Measurements from ENCODE around the gene UBALD1.
"Not testable (repeated sequence)": the region's sequence is repeated elsewhere in the genome, so short reads cannot be mapped to it uniquely, and the experiment has no call there.

The UBALD1 gene

GRCh38 chr16:4597174-4597573 is 17.5 kb downstream of the UBALD1 start:
- no peak for DNase-seq (ENCODE audit: low read depth)

- DNase-seq (ENCODE audit: low read depth) = no peak
These were observed 20.0 kb downstream of the UBALD1 start for GRCh38 chr16:4594433-4595410.

- DNase-seq (ENCODE audit: low read depth) = no peak
These were observed 21.6 kb downstream of the UBALD1 start for GRCh38 chr16:4593086-4593485.

GRCh38 chr16:4591706-4592470 is 22.8 kb downstream of the UBALD1 start:
- DNase-seq (ENCODE audit: low read depth) = no peak

- DNase-seq (ENCODE audit: low read depth) = no peak
These were observed 23.5 kb downstream of the UBALD1 start for GRCh38 chr16:4591191-4591590.

- DNase-seq (ENCODE audit: low read depth) = no peak
These were observed 25.7 kb downstream of the UBALD1 start for GRCh38 chr16:4588961-4589360.

GRCh38 chr16:4588386-4588785 is 26.3 kb downstream of the UBALD1 start:
- no peak for DNase-seq (ENCODE audit: low read depth)

GRCh38 chr16:4586291-4586690 is 28.4 kb downstream of the UBALD1 start:
- DNase-seq (ENCODE audit: low read depth) = no peak

- no peak for DNase-seq (ENCODE audit: low read depth)
These were observed 30.8 kb downstream of the UBALD1 start for GRCh38 chr16:4583906-4584305.

- no peak for DNase-seq (ENCODE audit: low read depth)
These were observed 34.4 kb downstream of the UBALD1 start for GRCh38 chr16:4580250-4580649.

GRCh38 chr16:4578961-4579530 is 35.6 kb downstream of the UBALD1 start:
- no peak for DNase-seq (ENCODE audit: low read depth)

GRCh38 chr16:4576008-4576407 is 38.7 kb downstream of the UBALD1 start:
- DNase-seq (ENCODE audit: low read depth) = no peak

- DNase-seq (ENCODE audit: low read depth) = no peak
These were observed 39.6 kb downstream of the UBALD1 start for GRCh38 chr16:4574919-4575705.

GRCh38 chr16:4573926-4574325 is 40.8 kb downstream of the UBALD1 start:
- not testable (repeated sequence) for DNase-seq (ENCODE audit: low read depth)

- DNase-seq (ENCODE audit: low read depth) = no peak
These were observed 42.0 kb downstream of the UBALD1 start for GRCh38 chr16:4572715-4573114.

- no peak for DNase-seq (ENCODE audit: low read depth)
These were observed 43.9 kb downstream of the UBALD1 start for GRCh38 chr16:4570688-4571321.

- no peak for DNase-seq (ENCODE audit: low read depth)
These were observed 44.6 kb downstream of the UBALD1 start for GRCh38 chr16:4570086-4570485.

GRCh38 chr16:4566144-4566543 is 48.5 kb downstream of the UBALD1 start:
- DNase-seq (ENCODE audit: low read depth) = no peak

- DNase-seq (ENCODE audit: low read depth) = no peak
These were observed 49.9 kb downstream of the UBALD1 start for GRCh38 chr16:4564661-4565267.

GRCh38 chr16:4561596-4561995 is 53.1 kb downstream of the UBALD1 start:
- DNase-seq (ENCODE audit: low read depth) = no peak

All from stimulated activated CD8-positive, alpha-beta memory T cell treated with anti-CD3 and anti-CD28 coated beads, Interleukin-15, amount 100 ng/mL, for 1 hour (primary cell).